HCEC 1CT (cell line): ENCODE measurements around the gene RNF39.
A peak's percentile ranks its signal among the peaks of the same experiment; 100 is the strongest.

Experiments
- DNase-seq: peaks from one replicate; pipeline ENCODE4 v3.0.0-alpha.2; 2017

RNF39 gene

DNA sequence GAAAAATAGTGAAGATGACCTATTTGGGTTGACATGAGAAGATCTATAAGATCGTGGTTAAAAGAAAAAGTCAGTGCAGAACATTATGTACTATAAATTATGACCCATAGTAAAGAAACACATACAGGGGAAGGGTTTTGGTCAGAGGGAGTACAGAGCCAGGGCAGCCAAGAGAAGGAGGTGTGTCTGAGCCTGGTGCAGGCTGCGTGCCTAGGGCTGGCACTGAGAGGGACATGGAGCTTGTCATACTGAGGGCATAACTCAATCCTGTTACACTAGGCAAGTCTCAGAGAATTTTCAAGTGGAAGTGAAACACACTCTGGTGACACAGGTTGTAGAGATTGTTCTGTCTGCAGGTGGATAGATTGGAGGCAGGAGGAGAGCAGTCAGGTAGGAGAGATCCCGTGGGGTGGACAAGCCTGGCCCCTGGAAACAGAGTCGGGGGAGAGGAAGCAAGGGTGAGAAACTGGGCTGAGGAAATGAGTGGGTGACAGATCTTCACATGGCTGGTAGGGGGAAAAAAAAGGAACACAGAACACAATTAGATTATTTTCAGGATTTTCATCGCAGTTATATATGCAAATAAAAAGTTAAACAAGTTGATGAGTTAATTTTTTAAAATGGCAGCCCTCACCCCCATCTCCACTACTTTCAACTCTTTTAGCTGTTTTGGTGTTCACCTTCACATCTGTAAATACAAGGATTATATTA is 18.5 kb upstream of the RNF39 start:
- DNase-seq: no peak

DNA sequence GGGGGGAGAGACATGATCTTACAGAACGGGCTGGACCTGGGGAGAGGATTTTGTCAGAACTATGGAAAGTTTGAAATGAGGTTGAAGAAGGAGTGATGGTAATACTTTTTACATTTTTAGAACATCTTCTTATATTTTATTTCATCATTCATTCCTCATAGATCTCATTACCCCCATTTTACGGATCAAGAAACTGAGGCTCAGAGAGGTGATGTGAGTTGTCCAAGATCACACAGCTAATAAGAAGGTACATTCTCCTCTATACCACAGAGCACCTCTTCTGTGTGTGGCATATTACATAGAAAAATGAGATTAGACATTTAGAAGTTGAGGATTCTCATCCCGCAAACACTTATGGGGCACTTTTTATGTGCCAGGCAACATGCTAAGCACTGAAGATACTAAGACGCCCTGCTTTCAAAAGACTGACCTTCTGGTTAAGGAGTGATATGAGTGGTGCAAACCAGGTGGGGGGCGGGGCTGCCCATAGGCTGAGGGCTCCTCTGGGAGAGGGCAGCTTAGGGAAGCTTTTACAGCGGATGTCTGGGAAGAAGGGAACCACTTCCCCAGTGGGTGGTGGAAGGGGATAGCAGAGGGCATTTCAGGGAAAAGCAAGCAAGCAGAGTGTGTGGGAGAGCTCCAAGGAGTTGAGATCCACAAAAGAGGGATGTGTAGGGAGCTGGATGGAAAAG is 17.4 kb upstream of the RNF39 start:
- no peak for DNase-seq

- peak; percentile 73 for DNase-seq
Measured at GRCh38 chr6:30091577-30092381, 16.2 kb upstream of the RNF39 start.

- no peak for DNase-seq
Measured at GRCh38 chr6:30087876-30088275, 12.3 kb upstream of the RNF39 start.

- DNase-seq: no peak
Measured at GRCh38 chr6:30077218-30077617, 1.6 kb upstream of the RNF39 start.

DNA sequence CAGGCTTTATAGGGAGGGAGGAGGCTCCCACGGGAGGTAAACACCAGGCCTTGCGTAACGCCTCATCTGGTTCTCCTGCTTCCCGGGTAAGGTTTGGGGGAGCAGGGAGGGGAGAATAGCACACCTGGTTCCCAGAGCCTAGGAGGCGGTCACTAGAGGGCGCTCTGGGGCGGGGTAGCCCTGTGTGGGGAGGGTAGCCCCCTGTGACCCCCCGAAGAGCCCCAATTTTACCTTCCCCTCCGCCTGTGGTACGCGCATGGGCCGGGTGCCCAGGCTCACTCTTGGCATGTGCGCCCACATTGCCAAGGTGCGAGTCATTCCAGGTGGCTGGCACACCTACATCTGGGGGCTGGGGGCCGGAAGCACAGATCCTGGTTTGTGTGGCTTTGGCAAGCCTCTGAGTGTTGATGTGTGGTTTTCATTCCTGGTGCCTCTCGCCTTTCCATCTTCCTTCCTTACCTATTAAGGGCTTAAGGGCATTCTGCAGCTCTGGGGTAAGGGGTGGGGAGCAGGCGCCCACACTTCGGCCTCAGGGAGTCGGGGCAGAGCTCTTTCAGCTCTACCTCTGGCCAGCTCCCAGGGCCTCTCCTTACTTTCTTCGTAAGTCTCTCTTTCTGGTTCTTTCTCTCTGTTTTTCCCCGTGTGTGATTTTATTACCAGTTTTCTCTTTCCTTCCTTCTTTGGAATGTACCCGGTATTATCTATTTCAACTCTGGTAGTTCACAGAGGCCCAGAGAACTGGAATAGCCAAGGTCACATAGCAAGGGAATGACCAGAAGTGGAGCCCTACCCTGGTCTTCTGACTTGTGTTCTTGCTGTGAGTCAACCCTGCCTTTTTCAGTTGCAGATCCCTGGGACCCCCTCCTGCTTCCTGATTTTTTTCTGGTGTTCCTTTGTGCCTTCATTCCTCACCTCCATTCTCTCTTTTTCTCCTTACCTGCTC is 492 bp upstream of the RNF39 start:
- DNase-seq: no peak

- no peak for DNase-seq
Measured at GRCh38 chr6:30074331-30075093, 1.1 kb downstream of the RNF39 start.

DNA sequence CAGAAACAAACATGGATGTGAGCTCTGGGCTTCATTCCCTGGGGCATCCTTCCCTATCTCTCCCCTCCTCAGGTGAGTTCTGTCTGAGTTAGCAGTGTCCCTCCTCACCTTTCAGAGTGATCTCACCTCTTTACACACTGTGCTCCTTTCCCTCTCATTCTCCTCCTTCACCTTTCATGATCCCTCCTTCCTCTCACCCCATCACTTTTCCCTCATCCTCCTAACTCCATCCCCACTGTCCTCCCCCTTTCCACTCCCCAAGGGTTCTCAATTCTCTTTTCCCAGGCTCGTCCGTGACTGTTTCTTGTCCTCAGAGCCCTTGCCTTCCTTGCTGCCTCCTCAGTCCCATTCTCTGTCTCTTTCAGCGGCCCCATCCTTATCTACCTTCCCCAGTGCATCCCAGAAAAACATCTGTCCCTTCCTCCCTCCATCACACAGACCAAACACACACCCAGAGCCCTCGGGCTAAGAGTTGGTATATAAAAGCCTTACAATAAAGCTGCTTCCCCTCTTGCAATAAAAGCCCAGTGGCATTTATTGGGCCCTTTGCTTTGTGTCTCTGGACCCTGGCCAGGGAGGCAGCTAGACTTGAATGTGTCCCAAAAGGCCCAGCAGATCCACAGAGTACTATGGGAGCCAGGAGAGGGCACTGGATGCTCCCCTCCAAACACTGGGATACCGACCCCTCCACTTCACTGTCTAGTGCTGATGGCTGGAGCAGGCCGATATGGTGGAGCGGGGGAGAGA is 1.9 kb downstream of the RNF39 start:
- no peak for DNase-seq

DNA sequence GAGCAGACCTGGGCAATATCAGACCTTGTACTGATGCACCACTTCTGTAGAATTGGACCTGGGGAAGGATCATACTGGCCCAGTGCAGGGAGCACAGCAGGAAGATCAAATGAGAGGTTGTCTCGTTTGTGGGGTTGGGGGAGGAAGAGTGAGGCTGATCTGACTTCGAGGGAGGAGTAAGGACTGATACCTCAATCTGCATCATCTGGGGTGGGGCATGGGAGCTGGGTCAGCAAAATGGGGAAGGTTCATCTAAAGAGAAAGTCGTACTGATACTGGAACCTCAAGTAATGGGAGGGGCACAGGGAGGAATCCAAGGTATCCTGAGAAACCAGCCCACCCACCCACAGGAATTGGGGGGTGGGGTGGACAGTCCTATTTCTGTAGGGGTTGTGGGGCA is 3.7 kb downstream of the RNF39 start:
- DNase-seq: no peak

DNA sequence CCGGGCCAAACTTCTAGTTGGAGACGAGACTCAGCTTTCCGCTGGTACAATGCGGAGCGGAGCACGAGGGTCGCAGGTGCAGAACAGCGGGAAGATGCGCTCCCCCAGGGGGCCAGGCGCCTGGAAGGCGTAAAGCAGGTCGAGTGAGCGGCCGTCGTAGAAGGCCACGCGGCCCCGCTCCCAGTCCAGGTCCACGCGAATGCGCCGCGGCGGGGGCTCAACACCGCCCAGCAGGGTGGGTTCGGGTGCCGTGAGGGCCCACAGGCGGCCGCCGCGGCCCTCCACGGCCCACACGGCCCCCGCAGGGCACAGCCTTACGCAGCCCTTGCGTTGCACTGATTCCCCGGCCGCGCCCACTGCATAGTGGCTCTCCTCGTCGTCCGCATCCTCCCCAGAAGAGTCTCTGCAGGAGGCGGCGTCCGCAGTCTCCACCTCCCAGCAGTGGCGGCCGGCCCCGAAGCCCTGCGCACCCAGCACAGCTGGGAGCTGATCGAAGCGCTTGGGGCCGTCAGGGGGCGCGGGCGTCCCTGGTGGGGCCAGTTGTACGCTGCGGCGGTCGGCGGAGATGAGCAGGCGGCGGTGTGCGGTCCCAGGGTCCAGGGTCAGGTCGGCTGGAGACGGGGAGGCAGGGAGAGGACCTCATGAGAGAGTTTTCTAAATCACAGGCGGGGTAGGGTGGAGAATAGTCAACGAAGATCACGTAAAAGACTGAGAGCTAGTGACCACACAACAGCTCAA is 4.3 kb downstream of the RNF39 start:
- no peak for DNase-seq

GRCh38 chr6:30067460-30068139 is 8.0 kb downstream of the RNF39 start:
- DNase-seq: no peak

DNA sequence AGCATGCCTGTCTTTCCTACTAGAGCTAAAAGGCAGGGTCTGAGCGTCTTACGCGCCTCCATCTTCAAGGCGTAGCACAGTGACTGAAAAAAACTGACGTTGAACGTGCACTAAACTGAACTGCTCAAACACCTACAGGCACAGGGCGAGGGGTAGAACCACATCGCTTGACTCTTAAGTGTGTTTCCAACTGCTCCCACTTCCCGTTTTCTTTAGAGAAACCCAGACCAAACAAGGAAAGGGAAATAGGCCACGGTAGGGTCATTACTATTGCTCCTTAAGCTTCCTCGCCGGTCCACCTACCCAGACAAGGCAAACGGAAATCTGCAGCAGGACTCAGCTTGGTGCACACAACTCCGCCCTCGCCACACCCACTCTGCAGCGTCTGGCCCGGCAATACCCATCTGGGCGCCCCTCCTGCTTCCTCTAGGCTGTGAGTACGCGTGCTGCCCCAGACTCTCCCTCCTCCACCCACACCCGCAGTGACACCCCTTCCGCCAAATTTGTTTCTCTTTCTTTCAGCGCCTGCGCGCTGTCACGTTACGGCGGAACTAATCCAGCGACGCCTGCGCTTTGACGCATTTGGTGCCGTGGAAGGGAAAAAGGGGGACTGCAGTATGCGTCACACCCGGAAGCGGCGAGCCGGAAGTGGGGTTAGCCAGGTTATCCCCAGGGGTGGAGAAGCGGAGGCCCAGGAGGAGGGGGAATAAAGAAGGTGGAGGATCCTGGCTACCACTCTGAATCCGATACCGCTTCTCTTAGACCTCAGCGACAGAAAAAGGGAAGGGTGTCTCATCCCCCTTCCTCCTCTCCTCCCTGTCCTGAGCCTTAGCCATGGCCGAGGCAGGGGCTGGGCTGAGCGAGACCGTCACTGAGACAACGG is 8.8 kb downstream of the RNF39 start, which contains the start of gene PPP1R11:
PPP1R11 (plus strand) TSS at position 622 of the 883 bp plus-strand sequence; CDS start at position 835, 213 bp downstream.
- DNase-seq: peak; percentile 100

- DNase-seq: no peak
Measured at GRCh38 chr6:30066082-30066481, 9.5 kb downstream of the RNF39 start.

GRCh38 chr6:30063315-30063714 is 12.3 kb downstream of the RNF39 start:
- DNase-seq: no peak

- no peak for DNase-seq
Measured at GRCh38 chr6:30062471-30063178, 12.9 kb downstream of the RNF39 start.

DNA sequence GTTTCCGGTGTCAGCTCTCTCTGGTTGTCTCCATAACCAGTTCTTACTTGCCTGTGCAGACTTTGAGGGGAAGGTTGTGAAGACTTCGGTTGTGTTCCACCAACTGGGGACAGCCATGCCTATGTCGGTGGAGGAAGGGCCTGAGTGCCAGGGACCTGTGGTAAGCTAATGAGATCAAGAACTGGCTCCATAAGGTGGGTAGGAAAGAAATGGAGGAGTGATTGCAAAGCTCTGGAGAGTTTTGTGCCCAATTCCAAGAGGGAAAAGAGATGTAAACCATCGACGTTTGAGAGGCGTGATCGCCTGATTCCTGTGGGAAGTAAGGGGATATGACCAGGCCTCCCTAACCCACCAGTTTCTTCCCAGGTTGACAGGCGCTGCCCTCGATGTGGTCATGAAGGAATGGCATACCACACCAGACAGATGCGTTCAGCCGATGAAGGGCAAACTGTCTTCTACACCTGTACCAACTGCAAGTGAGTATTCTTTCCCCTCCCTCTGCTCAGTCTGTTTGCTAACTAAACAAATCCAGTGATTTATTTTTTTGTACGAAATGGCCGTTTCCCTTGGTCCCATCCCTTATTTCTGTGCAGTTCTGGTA is 13.6 kb downstream of the RNF39 start:
- no peak for DNase-seq

GRCh38 chr6:30061092-30061857 is 14.3 kb downstream of the RNF39 start, which contains the start of gene POLR1H:
Gene POLR1H, plus strand, starts transcription at chr6:30061265. Its CDS starts 260 bp downstream, at chr6:30061525.
- DNase-seq: peak; percentile 97
